ENCODE measurements around the gene ERMN. TPM values are rescaled to one million over a fixed set of nuclear protein-coding genes. Genes with fewer than 3 reads are reported as not detected.

The ERMN gene
- total RNA-seq, 1 donor from 2014 or later: 0.14 TPM

DNA sequence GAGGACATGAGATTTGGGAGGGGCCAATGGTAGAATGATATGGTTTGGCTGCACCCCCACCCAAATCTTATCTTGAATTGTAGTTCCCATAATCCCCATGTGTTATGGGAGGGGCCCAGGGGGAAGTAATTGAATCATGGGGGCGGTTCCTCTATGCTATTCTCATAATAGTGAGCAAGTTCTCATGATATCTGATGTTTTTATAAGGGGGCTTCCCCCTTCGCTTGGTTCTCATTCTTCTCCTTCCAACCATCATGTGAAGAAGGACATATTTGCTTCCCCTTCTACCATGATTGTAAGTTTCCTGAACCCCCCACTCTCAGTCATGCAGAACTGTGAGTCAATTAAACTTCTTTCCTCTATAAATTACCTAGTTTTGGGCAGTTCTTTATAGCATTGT is 37.0 kb upstream of the ERMN start:
- H3K27me3 Mint-ChIP-seq (ENCODE audit: low read depth, unreplicated experiment): no peaks in the 10 kb centered on the region

DNA sequence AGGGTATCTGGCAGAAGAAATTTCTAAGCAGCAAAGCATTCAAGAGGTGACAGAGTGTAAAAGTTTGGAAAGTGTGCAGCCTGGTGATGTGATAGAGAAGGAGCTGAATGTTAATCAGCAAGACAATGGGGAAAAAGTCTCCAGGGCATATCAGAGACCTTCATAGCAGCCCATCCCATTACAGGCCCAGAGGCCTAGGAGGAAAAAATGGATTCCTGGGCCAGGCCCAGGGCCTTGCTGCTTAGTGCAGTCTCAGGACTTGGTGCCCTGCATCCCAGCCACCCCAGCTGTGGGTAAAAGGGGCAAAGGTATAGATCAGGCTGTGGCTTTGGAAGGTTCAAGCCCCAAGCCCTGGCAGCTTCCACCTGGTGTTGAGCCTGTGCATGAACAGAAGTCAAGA is 35.9 kb upstream of the ERMN start:
- Histone ChIP-seq H4K20me1 (ENCODE audit: insufficient read depth, low read length) (no peaks in the 10 kb centered on the region), H3K9me3 (ENCODE audit: insufficient read depth, low read depth, low read length) (peaks cover 11% of the 10 kb centered on the region), H3K27ac (ENCODE audit: low read depth, low read length) (no peak overlapping the region), H2AFZ (ENCODE audit: low read depth, low read length) (no peak overlapping the region), H3K4me3 (ENCODE audit: insufficient read depth, low read depth, low read length) (no peak overlapping the region), H3K4me1 (ENCODE audit: insufficient read depth, low read length) (no peaks in the 10 kb centered on the region), H3K4me2 (ENCODE audit: low read length) (no peak overlapping the region), H3K27me3 (ENCODE audit: insufficient read depth, low read length) (no peaks in the 10 kb centered on the region), H3K79me2 (ENCODE audit: insufficient read depth, low read length) (no peaks in the 10 kb centered on the region), H3K9ac (ENCODE audit: low read length) (no peak overlapping the region), H3K36me3 (ENCODE audit: insufficient read depth, low read length) (no peaks in the 10 kb centered on the region)
- no peaks in the 10 kb centered on the region for H3K36me3 Mint-ChIP-seq (ENCODE audit: low read depth, unreplicated experiment)
- no peaks in the 10 kb centered on the region for H3K27me3 Mint-ChIP-seq (ENCODE audit: low read depth, unreplicated experiment)
- FAIRE-seq: no peak
- DNase-seq (ENCODE audit: low read depth): no peak
- no peaks in the 10 kb centered on the region for H3K4me1 Mint-ChIP-seq (ENCODE audit: low read depth, unreplicated experiment)
- peaks cover 7% of the 10 kb centered on the region for H3K9me3 Mint-ChIP-seq (ENCODE audit: unreplicated experiment)
- H3K4me3 Mint-ChIP-seq (ENCODE audit: unreplicated experiment): no peak overlapping the region
- H3K27ac Mint-ChIP-seq (ENCODE audit: unreplicated experiment): no peak overlapping the region
- TF ChIP-seq, protein P1, sequence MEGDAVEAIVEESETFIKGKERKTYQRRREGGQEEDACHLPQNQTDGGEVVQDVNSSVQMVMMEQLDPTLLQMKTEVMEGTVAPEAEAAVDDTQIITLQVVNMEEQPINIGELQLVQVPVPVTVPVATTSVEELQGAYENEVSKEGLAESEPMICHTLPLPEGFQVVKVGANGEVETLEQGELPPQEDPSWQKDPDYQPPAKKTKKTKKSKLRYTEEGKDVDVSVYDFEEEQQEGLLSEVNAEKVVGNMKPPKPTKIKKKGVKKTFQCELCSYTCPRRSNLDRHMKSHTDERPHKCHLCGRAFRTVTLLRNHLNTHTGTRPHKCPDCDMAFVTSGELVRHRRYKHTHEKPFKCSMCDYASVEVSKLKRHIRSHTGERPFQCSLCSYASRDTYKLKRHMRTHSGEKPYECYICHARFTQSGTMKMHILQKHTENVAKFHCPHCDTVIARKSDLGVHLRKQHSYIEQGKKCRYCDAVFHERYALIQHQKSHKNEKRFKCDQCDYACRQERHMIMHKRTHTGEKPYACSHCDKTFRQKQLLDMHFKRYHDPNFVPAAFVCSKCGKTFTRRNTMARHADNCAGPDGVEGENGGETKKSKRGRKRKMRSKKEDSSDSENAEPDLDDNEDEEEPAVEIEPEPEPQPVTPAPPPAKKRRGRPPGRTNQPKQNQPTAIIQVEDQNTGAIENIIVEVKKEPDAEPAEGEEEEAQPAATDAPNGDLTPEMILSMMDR (IDR thresholded peaks at IDR 0.05; ENCODE audit: insufficient read depth, low read depth, low read length): no peak
- no peak for TF ChIP-seq EZH2 (IDR thresholded peaks at IDR 0.05; ENCODE audit: insufficient read depth, low read length)

More for the DNA sequence above, 37.0 kb upstream of the ERMN start:
- Histone ChIP-seq H3K27ac (ENCODE audit: low read depth, low read length) (no peak overlapping the region), H4K20me1 (ENCODE audit: insufficient read depth, low read length) (no peaks in the 10 kb centered on the region), H3K9me3 (ENCODE audit: insufficient read depth, low read depth, low read length) (peaks cover 11% of the 10 kb centered on the region), H3K9ac (ENCODE audit: low read length) (no peak overlapping the region), H3K4me1 (ENCODE audit: insufficient read depth, low read length) (no peaks in the 10 kb centered on the region), H3K27me3 (ENCODE audit: insufficient read depth, low read length) (no peaks in the 10 kb centered on the region), H3K79me2 (ENCODE audit: insufficient read depth, low read length) (no peaks in the 10 kb centered on the region), H3K4me2 (ENCODE audit: low read length) (no peak overlapping the region), H2AFZ (ENCODE audit: low read depth, low read length) (no peak overlapping the region), H3K4me3 (ENCODE audit: insufficient read depth, low read depth, low read length) (no peak overlapping the region), H3K36me3 (ENCODE audit: insufficient read depth, low read length) (no peaks in the 10 kb centered on the region)
- H3K4me3 Mint-ChIP-seq (ENCODE audit: unreplicated experiment): no peak overlapping the region
- FAIRE-seq (no peak), DNase-seq (ENCODE audit: low read depth) (no peak)
- H3K36me3 Mint-ChIP-seq (ENCODE audit: low read depth, unreplicated experiment): no peaks in the 10 kb centered on the region
- TF ChIP-seq, protein P1 (IDR thresholded peaks at IDR 0.05; ENCODE audit: insufficient read depth, low read depth, low read length): no peak
- no peak for TF ChIP-seq EZH2 (IDR thresholded peaks at IDR 0.05; ENCODE audit: insufficient read depth, low read length)
- H3K9me3 Mint-ChIP-seq (ENCODE audit: unreplicated experiment): peaks cover 7% of the 10 kb centered on the region
- H3K4me1 Mint-ChIP-seq (ENCODE audit: low read depth, unreplicated experiment): no peaks in the 10 kb centered on the region
- no peak overlapping the region for H3K27ac Mint-ChIP-seq (ENCODE audit: unreplicated experiment)

DNA sequence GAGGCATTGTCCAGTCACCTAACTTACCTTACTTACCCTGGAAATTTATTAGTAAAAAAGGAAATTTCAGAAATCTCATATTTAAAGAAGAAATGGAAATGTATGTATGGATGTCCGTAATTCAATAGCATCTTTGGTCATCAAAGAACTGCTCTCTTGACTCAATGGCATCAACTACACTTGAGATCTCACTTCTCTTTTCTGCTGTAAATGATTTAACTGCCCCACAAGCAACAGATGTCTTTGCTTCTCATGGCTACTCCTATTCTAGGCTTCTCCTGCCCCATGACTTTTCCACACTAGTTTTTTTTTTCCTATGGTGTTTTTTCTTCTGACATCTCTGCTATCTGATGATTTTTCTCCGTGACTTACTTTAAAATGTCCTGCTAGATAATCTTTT is 34.0 kb upstream of the ERMN start:
- peaks cover 7% of the 10 kb centered on the region for H3K9me3 Mint-ChIP-seq (ENCODE audit: unreplicated experiment)
- H3K4me2 ChIP-seq (ENCODE audit: low read length): no peak overlapping the region
- no peak overlapping the region for H3K4me3 Mint-ChIP-seq (ENCODE audit: unreplicated experiment)
- H3K36me3 Mint-ChIP-seq (ENCODE audit: low read depth, unreplicated experiment): no peaks in the 10 kb centered on the region
- no peaks in the 10 kb centered on the region for H3K27me3 Mint-ChIP-seq (ENCODE audit: low read depth, unreplicated experiment)
- H3K36me3 ChIP-seq (ENCODE audit: insufficient read depth, low read length): no peaks in the 10 kb centered on the region
- FAIRE-seq (no peak), DNase-seq (ENCODE audit: low read depth) (no peak)
- no peaks in the 10 kb centered on the region for H4K20me1 ChIP-seq (ENCODE audit: insufficient read depth, low read length)
- H3K27me3 ChIP-seq (ENCODE audit: insufficient read depth, low read length): no peaks in the 10 kb centered on the region
- H3K4me1 Mint-ChIP-seq (ENCODE audit: low read depth, unreplicated experiment): peaks cover 9% of the 10 kb centered on the region
- H3K9me3 ChIP-seq (ENCODE audit: insufficient read depth, low read depth, low read length): peaks cover 11% of the 10 kb centered on the region
- no peak overlapping the region for H3K27ac Mint-ChIP-seq (ENCODE audit: unreplicated experiment)
- H2AFZ ChIP-seq (ENCODE audit: low read depth, low read length): no peak overlapping the region
- TF ChIP-seq, protein P1 (IDR thresholded peaks at IDR 0.05; ENCODE audit: insufficient read depth, low read depth, low read length): no peak
- TF ChIP-seq EZH2 (IDR thresholded peaks at IDR 0.05; ENCODE audit: insufficient read depth, low read length): no peak
- no peak overlapping the region for H3K27ac ChIP-seq (ENCODE audit: low read depth, low read length)
- H3K9ac ChIP-seq (ENCODE audit: low read length): no peak overlapping the region
- no peak overlapping the region for H3K4me3 ChIP-seq (ENCODE audit: insufficient read depth, low read depth, low read length)
- H3K79me2 ChIP-seq (ENCODE audit: insufficient read depth, low read length): no peaks in the 10 kb centered on the region
- H3K4me1 ChIP-seq (ENCODE audit: insufficient read depth, low read length): no peaks in the 10 kb centered on the region

Data from astrocyte (in vitro differentiated cells and primary cell).